Left lung (tissue), 10 donors: Measurements from ENCODE around the gene PLXNB2. TPM values are rescaled to one million over a fixed set of nuclear protein-coding genes. Genes with fewer than 3 reads are reported as not detected.
A peak's percentile ranks its signal among the peaks of the same experiment; 100 is the strongest.
"Not testable (repeated sequence)": the region's sequence is repeated elsewhere in the genome, so short reads cannot be mapped to it uniquely, and the experiment has no call there.

Experiments
- ATAC-seq: fragments of 200-7000 bp; cut with Tn5 transposase; one replicate; pipeline ENCODE4 v1.9.1; 2020; ENCODE audit warnings: moderate library complexity
- DNase-seq, 4 donors: peaks; one replicate each; pipeline ENCODE4 v3.0.0-alpha.2; 2013 to 2020
- H3K27ac ChIP-seq, 2 donors: fragments of 200-600 bp; sonication (generic) in 1 of 2; one replicate each; pipeline versions ENCODE4 v1.5.0 to v1.8.0; 2020 to 2021
- H3K27me3 ChIP-seq, 2 donors: fragments of 200-600 bp; sonication (generic) in 1 of 2; one replicate each; pipeline versions ENCODE4 v1.5.0 to v1.8.0; 2020 to 2021
- H3K36me3 ChIP-seq, 2 donors: fragments of 200-600 bp; sonication (generic) in 1 of 2; one replicate each; pipeline versions ENCODE4 v1.5.0 to v1.8.0; 2020 to 2021
- H3K4me1 ChIP-seq, 2 donors: fragments of 200-600 bp; one replicate each; pipeline ENCODE4 v1.8.0; 2021
- H3K4me3 ChIP-seq, 2 donors: fragments of 200-600 bp; sonication (generic) in 1 of 2; one replicate each; pipeline versions ENCODE4 v1.5.0 to v1.8.0; 2020 to 2021; ENCODE audit warnings: mild to moderate bottlenecking in 1 of 2
- H3K9me3 ChIP-seq, 2 donors: fragments of 200-600 bp; sonication (generic) in 1 of 2; one replicate each; pipeline versions ENCODE4 v1.5.0 to v1.8.0; 2020 to 2021
- intact Hi-C, 2 donors: fragments of 100-400 bp; cut with DNase I; formaldehyde crosslinking; loops; one replicate each; pipeline versions ENCODE4 v1.11.2 to v1.14.2; 2022
- polyA plus RNA-seq, 6 donors: library from polyadenylated mRNA; unstranded; fragments of 120-200 nt; gene quantifications; one replicate each; pipeline ENCODE4 v1.2.1, GENCODE V29; 2013; ENCODE audit not compliant: insufficient read length in 6 of 6
- total RNA-seq, 2 donors: library from RNA; stranded (reverse); fragmentation: NEBNext Ultra II Directional; extraction: Animal tissue kit (Norgen Biotek cat#: 25700); gene quantifications; one replicate each; pipeline ENCODE4 v1.2.1, GENCODE V29; 2021
- TF ChIP-seq, protein P1 (sequence below), 2 donors: fragments of 200-600 bp; sonication (generic) in 1 of 2; IDR thresholded peaks; one replicate each; pipeline versions ENCODE4 v1.5.0 to v1.8.0; 2021; ENCODE audit warnings: antibody characterized with exemption in 2 of 2
- donor health status: DM: no; HTN: yes; CAD: no.
- donor health status: DM: no; HTN: no; CAD: no.

Gene PLXNB2
- total and polyA plus RNA-seq, 8 donors, result 116 to 391 (median 145) TPM

- intact Hi-C loops, result loop anchor here (10.0 kb wide), 1 partner anchor 49 kb away; the partner anchor contains the start of gene DENND6B (in 2 of the 2)
- Histone ChIP-seq H3K36me3 (peaks cover 6 to 62% of the 10 kb centered on the region in 2 donors), H3K4me1 (peaks cover 18 to 19% of the 10 kb centered on the region in 2 donors), H3K9me3 (no peaks in the 10 kb centered on the region), H3K4me3 (no peak overlapping the region), H3K27ac (no peak overlapping the region), H3K27me3 (peaks cover 0 to 25% of the 10 kb centered on the region in 2 donors)
- TF ChIP-seq, protein P1, sequence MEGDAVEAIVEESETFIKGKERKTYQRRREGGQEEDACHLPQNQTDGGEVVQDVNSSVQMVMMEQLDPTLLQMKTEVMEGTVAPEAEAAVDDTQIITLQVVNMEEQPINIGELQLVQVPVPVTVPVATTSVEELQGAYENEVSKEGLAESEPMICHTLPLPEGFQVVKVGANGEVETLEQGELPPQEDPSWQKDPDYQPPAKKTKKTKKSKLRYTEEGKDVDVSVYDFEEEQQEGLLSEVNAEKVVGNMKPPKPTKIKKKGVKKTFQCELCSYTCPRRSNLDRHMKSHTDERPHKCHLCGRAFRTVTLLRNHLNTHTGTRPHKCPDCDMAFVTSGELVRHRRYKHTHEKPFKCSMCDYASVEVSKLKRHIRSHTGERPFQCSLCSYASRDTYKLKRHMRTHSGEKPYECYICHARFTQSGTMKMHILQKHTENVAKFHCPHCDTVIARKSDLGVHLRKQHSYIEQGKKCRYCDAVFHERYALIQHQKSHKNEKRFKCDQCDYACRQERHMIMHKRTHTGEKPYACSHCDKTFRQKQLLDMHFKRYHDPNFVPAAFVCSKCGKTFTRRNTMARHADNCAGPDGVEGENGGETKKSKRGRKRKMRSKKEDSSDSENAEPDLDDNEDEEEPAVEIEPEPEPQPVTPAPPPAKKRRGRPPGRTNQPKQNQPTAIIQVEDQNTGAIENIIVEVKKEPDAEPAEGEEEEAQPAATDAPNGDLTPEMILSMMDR (IDR thresholded peaks at IDR 0.05), result no peak
- ATAC-seq (no peak), DNase-seq (no peak)
Measured at GRCh38 chr22:50275181-50276055, 32.0 kb downstream of the PLXNB2 start.

DNA sequence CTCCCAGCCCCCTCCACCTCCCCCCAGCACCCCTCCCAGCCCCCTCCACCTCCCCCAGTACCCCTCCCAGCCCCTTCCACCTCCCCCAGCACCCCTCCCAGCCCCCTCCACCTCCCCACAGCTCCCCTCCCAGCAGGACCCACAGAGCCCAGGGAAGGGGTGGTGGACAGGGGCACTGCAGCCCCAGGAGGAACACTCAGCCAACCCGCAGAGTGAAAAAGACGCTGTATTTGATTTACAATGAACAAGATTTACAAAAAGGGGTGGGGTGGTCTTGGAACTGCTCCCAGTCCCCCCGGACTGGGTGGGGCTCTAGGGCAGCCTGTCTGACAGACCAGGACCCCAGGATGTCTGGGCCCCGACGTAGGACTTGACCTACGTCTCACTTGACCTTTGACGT lies 32.7 kb downstream of the PLXNB2 start:
- Histone ChIP-seq H3K4me1 (peaks cover 18 to 23% of the 10 kb centered on the region in 2 donors), H3K36me3 (peaks cover 6 to 56% of the 10 kb centered on the region in 2 donors), H3K9me3 (no peaks in the 10 kb centered on the region), H3K27ac (no peak overlapping the region), H3K4me3 (no peak overlapping the region), H3K27me3 (peaks cover 0 to 30% of the 10 kb centered on the region in 2 donors)
- intact Hi-C loops, result loop anchor here (10.0 kb wide), 1 partner anchor 50 kb away; the partner anchor contains the start of gene DENND6B (in 2 of the 2)
- ATAC-seq (no peak), DNase-seq (no peak)
- TF ChIP-seq, protein P1 (IDR thresholded peaks at IDR 0.05), result no peak

DNA sequence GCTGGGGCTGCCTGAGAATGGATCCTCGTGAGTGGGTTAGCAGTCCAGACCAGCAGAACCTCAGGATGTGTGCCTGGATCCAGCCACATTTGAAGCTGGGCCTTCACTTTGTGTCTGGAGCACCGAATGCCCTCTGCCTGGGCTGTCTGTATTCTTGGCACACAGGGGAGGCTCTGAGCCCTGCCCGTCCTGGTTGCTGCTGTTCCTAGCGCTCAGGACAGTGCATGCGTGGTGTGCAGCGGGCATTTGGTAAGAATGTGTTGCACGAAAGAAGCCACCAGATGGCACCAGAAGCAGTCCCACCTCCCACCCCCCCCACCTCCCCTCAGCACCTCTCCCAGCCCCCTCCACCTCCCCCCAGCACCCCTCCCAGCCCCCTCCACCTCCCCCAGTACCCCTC lies 33.1 kb downstream of the PLXNB2 start:
- intact Hi-C loops, result loop anchor here (10.0 kb wide), 1 partner anchor 50 kb away; the partner anchor contains the start of gene DENND6B (in 2 of the 2)
- no peaks in the 10 kb centered on the region for H3K9me3 ChIP-seq
- H3K27me3 ChIP-seq, result peaks cover 0 to 34% of the 10 kb centered on the region in 2 donors
- no peak overlapping the region for H3K27ac ChIP-seq
- no peak overlapping the region for H3K4me3 ChIP-seq
- no peak for ATAC-seq
- peaks cover 18 to 27% of the 10 kb centered on the region in 2 donors for H3K4me1 ChIP-seq
- TF ChIP-seq, protein P1 (IDR thresholded peaks at IDR 0.05), result peak in 1 of 2 donors; percentile 21
- peak in 1 of 4 donors; percentile 65 for DNase-seq
- peaks cover 6 to 51% of the 10 kb centered on the region in 2 donors for H3K36me3 ChIP-seq

DNA sequence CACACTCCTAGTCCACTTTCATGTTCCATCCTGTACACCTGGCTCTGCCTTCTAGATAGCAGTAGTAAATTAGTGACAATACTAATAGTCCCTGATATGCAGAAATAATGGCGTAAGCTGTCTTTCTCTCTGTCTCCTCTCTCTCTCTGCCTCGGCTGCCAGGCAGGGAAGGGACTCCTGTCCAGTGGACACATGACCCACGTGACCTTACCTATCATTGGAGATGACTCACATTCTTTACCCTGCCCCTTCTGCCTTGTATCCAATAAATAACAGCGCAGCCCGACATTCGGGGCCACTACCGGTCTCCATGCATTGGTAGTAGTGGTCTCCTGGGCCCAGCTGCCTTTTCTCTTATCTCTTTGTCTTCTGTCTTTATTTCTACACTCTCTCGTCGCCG lies 33.7 kb downstream of the PLXNB2 start:
- intact Hi-C loops, result loop anchor here (10.0 kb wide), 1 partner anchor 51 kb away; the partner anchor contains the start of gene DENND6B (in 2 of the 2)
- Histone ChIP-seq H3K36me3 (peaks cover 6 to 46% of the 10 kb centered on the region in 2 donors), H3K27me3 (peaks cover 0 to 39% of the 10 kb centered on the region in 2 donors), H3K4me1 (peaks cover 18 to 33% of the 10 kb centered on the region in 2 donors)
- not testable (repeated sequence) for DNase-seq, ATAC-seq, H3K27ac ChIP-seq, H3K4me3 ChIP-seq, H3K9me3 ChIP-seq

DNA sequence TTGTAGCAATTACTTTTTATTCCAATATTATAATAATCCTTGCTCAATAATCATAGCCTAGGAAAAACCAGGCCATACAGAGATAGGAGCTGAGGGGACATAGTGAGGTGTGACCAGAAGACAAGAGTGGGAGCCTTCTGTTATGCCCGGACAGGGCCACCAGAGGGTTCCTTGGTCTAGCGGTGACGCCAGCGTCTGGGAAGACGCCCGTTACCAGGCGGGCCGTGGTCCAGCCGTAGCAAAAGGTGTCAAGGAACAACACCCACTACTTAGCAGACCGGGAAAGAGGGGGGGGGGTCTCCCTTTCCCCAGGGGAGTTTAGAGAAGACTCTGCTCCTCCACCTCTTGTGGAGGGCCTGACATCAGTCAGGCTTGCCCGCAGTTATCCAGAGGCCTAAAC lies 34.1 kb downstream of the PLXNB2 start:
- H3K4me3 ChIP-seq, H3K27ac ChIP-seq, ATAC-seq, H3K9me3 ChIP-seq, DNase-seq: not testable (repeated sequence)
- Histone ChIP-seq H3K4me1 (peaks cover 18 to 37% of the 10 kb centered on the region in 2 donors), H3K27me3 (peaks cover 0 to 44% of the 10 kb centered on the region in 2 donors), H3K36me3 (peaks cover 1 to 42% of the 10 kb centered on the region in 2 donors)
- intact Hi-C loops, result loop anchor here (10.0 kb wide), 1 partner anchor 51 kb away; the partner anchor contains the start of gene DENND6B (in 2 of the 2)
